PFSK-1 (cell line): ENCODE data around the gene ETFA.

Source experiments
- FOXP2 ChIP-seq: optimal IDR thresholded peaks from 2 replicates; pipeline ENCODE3; 2011; ENCODE audit warnings: borderline replicate concordance, control low read depth, inconsistent platforms; ENCODE audit not compliant: insufficient read depth; ENCODE audit errors: extremely low read length, extremely low read depth
- POLR2AphosphoS5 ChIP-seq: IDR thresholded peaks from 2 replicates; pipeline ENCODE4 v1.6.1; 2012; ENCODE audit warnings: low read depth, mild to moderate bottlenecking, control low read depth, low read length, moderate library complexity
- REST ChIP-seq, 2 experiments: IDR thresholded peaks; 2 replicates each; pipeline versions ENCODE4 v1.6.1 to v1.8.0; 2011 to 2012; ENCODE audit warnings: low read depth in 2 of 2, low read length in 2 of 2, control low read depth in 1 of 2, inconsistent platforms in 1 of 2, mild to moderate bottlenecking in 1 of 2, moderate library complexity in 1 of 2; ENCODE audit not compliant: insufficient read depth in 1 of 2
- SIN3A ChIP-seq: IDR thresholded peaks from 2 replicates; pipeline ENCODE4 v1.6.1; 2012; ENCODE audit warnings: mild to moderate bottlenecking, low read length, moderate library complexity, borderline replicate concordance; ENCODE audit not compliant: insufficient read depth
- TAF1 ChIP-seq: IDR thresholded peaks from 2 replicates; pipeline ENCODE4 v1.6.1; 2012; ENCODE audit warnings: low read length, control low read depth, borderline replicate concordance; ENCODE audit not compliant: insufficient read depth

- TF ChIP-seq POLR2AphosphoS5 (no peak), REST (IDR thresholded peaks at IDR 0.05; ENCODE audit: insufficient read depth in 1 of 2, low read depth in 2 of 2, low read length in 2 of 2) (no peak), SIN3A (no peak), TAF1 (no peak), FOXP2 (no peak)
Observed at GRCh38 chr15:76299786-76300185, 11.5 kb downstream of the ETFA start.
